ENCODE data around the gene GHITM.
"Not testable (repeated sequence)": the region's sequence is repeated elsewhere in the genome, so short reads cannot be mapped to it uniquely, and the experiment has no call there.

The GHITM gene

DNA sequence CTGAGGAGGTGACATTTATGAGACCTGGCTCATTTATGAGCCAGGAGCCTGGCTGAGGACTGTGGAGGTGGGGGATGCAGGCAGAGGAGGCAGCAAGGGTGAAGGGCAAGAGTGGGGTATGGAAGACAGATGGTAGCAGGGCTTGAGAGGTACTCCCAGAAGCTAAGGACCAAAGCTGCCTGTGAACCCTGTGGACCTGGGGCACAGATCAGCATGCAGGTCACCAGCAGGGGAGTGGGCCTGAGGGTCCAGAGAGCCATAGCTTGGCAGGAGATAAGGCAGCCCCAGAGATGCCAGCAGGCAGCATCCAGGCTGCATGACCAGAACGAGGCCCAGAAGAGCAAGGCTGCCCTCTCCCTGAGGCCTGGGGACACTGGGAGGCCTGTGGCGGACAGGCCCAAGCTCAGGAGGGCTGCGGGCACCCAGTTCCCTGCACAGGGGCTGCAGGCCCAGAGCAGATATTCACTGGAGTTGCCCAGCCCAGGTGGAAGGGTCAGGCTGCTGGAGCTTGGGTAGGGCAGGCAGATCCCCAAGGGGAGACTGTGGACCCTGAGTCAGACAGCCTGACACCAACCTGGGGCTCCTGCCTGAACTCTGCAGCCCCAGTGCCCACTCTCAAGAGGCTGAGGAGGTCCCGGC, 37.6 kb downstream of the GHITM start:
- no peak for DNase-seq (ENCODE audit: low read depth in 2 of 2)

DNA sequence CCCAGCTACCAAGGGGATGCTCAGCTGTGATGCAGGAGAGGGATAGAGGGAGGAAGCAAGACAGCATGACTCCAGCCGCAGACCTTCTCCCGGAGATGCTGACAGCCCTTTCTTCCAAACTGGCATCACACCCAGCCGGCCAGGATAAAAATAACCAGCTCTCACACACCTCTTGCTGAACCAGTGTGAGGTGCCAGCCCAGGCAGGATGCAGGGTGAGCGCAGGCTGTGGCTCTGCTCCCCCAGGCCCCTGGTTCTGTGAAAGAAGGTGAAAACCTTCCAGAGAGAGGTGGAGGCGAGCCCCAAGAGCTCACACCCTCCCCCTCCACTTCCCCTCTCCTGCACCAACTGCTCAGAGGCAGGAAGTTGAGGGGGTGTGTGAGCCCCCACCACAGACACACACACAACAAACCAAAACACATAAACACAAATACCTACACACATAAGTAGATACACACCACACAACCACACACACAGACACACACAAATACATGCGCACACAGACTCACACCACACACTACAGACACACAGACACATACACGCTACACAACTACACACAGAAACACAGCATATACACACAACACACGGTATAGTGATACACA, 38.3 kb downstream of the GHITM start:
- DNase-seq (ENCODE audit: low read depth in 2 of 2): no peak

DNA sequence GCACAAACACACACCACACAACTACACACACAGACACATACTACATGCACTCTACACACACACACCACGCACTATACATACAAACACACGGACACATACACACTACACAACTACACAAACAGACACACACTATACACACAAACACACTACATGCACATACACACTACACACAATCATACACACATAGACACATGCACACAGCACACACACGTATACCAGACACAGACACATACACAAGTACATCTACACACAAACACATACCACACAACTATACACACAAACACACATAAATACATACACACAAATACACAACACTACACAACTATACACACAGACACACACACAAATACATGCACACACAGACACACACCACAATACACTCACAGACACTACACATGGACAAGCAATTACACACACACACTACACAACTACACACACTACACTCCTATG, 38.9 kb downstream of the GHITM start:
- DNase-seq (ENCODE audit: low read depth in 2 of 2): no peak

DNA sequence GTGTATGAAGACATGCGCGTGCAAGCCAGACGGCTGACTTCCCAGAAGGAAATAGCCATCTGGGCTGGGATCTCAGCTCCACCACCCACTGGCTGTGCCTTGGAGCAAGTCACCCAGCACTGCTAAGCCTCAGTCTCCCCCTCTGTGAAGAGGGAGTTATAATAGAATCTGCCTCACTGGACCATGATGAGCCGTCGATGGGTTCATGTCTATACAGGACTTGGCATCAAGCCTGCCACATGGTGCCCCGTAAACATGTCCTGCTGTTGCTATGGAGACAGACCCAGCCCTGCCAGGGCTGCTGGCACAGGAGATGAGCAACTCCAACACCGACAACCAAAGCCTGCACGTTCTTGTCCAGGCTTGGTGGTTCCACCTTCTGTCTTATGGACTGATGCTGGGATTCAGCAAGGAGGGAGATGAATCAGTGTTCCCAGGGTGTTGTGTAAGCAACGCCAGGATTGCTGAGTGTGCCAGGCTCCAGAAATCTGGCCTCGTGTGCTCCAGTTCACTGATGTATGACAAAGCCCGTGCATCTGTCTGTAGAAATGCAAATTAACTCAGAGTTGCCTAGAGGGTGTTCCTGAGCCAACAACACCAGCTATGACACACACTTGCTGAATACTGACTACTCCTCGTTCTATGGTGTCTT, 39.9 kb downstream of the GHITM start:
- DNase-seq (ENCODE audit: low read depth in 2 of 2): no peak

DNA sequence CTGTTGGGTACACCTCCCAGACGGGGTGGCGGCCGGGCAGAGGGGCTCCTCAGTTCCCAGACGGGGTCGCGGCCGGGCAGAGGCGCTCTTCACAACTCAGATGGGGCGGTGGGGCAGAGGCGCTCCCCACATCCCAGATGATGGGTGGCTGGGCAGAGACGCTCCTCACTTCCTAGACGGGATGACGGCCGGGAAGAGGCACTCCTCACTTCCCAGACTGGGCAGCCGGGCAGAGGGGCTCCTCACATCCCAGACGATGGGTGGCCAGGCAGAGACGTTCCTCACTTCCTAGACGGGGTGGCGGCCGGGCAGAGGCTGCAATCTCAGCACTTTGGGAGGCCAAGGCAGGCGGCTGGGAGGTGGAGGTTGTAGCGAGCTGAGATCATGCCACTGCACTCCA, 41.1 kb downstream of the GHITM start:
- not testable (repeated sequence) for DNase-seq (ENCODE audit: low read depth in 2 of 2)

DNA sequence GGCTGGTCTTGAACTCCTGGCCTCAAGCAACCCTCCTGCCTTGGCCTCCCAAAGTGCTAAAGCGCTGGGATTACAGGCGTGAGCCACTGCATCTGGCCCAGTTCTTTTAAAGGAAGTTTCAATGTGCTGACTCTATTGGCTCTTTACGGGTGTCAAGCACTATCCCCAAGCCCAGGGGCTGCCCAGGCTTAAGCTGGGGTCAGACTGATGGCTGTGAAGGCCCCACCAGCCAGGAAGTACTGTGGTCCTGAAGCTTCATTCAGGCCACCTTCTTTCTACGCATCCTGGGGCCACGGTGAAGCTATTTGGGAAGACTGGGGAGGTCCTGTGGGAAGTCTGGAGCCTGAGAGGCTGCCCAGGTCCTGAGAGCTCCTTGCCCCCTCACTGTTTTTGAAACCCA, 42.3 kb downstream of the GHITM start:
- DNase-seq (ENCODE audit: low read depth in 2 of 2): no peak

DNA sequence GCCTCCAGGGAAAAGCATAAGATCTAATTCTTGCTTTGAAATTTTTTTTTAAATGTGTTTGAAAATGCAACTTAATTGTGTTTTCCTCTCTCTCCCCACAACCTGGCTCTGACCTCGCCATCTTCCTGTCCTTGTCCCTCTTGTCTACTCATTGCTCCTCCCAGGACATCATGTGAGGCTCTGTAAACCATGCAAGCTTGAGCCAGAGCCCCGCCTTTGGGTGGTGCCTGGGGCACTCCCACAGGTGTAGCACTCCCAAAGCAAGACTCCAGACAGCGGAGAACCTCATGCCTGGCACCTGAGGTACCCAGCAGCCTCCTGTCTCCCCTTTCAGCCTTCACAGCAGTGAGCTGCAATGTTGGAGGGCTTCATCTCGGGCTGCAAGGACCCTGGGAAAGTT, 45.2 kb downstream of the GHITM start:
- no peak for DNase-seq (ENCODE audit: low read depth in 2 of 2)

DNA sequence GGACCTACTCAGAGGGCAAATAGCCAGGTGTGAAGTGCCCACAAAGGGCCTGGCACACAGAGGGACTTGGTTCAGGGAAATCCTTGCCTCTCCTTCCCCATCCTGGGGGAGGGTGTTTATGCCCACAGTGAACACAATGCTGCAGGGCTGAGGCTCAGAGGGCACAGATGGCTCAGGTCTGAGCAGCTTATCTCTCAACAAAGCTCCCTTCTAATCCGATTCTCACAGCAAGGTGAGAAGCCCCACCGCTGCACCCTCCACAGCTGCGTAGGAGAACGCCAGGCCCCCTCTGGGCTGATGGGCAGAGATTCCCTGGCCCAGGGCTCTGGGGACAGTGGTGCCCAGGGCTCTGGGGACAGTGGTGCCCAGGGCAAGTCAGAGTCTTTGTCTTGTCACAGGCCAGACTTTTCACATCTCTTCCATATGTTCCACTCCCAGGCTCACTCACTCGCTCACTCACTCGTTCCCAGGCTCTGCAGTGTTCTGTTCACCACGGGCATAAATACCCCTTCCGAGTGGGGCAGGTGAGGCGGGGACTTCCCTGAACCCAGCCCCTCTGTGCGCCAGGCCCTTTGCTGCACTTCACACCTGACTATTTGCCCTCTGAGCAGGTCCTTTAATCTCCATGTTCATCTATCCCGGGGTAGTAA, 46.3 kb downstream of the GHITM start:
- DNase-seq (ENCODE audit: low read depth in 2 of 2): no peak

DNA sequence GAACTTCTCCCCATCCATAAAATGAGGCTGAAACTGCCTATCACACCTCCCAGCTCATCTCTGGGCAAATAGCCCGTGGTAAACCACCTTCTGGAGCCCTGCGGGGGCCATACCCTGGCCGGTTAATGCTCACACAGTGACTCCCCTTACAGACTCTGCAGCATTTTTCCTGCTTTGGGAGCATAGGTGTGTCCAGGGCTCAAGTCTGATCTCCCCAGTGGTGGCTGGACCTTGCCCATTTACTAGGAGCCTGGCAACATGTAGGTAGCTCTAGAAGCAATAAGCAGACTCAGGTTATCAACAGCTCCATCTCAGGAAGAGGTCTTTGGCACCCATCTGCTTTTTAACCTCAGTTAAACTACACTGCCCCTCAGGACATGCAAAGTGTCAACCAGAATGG, 49.5 kb downstream of the GHITM start:
- no peak for DNase-seq (ENCODE audit: low read depth in 2 of 2)

DNA sequence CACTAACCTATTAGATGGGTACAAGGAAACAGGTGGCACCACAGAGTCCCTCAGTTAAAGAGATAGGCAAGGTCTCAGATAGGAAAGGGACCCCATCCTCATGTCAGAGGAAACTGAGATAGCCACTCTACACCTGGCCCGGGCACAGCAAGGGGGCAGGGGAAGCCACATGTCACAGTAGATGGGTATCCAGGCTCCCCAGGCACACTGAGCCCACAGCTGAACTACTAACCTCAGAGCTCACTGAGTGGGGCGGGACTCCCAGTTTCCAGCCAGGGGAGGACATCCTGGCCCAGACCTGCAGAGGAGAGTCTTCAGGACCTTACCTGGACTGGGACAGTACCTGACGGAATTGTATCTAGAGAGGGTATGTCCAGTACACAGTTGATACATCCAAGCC, 51.3 kb downstream of the GHITM start:
- no peak for DNase-seq (ENCODE audit: low read depth in 2 of 2)

DNA sequence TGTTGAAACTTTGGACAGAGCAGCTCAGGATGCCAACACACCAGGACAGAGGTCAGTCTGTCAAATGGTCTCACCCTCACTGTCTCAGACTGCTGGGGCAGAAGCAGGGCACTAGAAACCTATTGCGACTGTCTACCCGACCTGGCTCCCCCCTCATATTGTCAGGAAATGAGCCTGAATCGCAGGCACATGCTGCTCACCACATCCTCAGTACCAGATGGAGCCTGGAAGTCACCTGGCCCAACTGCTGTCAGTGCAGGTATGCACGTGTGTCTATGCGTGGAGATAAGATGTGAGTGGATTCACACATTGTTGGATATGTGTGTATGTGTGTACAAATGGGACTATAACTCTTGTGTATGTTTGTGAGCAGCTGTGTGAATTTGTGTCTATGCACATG, 51.8 kb downstream of the GHITM start:
- no peak for DNase-seq (ENCODE audit: low read depth in 2 of 2)

DNA sequence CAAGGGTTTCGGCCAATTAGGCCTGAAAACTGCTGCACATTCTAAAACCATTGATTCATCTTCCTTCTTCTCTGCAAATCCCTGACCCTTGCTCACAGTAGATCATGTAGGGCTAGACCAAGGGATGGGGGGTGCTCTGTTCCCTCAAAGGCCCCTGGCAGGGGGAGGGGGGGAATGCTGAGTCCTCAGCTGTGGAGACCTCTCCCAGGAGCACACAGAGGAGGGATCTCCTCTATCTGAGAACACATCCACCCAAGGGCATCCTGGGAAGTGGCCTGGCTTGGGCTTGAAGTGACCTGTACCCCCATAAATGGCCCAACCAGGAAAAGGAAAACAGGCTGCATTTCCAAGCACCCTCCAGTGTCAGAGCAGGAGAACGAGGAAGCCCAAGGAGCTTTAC, 54.0 kb downstream of the GHITM start:
- no peak for DNase-seq (ENCODE audit: low read depth in 2 of 2)

DNA sequence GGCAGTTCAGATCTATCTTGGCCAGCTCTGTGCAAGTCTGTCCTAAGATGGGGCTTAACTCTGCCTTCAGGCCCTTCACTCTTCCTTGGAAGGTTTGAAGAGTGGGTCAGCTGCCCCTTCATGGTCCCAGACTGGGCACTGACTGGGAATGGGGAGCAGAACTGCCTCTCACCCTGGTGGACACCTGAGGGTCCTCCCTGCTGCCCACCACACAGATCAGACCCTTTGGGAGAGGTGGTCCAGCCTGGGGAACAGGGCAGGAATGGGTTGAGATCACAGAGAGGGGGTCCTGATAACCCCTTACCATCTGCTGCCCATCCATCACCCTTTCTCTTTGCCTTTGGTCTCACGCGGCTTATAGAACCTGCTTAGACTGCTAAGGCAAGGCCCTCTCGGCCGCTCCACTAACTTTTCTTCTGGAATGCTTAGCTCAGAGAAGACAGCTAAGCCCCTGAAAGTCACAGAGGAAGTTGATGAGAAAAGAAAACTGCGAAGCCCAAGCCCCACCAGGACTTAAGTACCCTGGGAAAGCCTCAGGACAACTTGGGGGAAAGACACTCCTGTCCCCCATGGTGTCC, 54.6 kb downstream of the GHITM start:
- DNase-seq (ENCODE audit: low read depth in 2 of 2): no peak

DNA sequence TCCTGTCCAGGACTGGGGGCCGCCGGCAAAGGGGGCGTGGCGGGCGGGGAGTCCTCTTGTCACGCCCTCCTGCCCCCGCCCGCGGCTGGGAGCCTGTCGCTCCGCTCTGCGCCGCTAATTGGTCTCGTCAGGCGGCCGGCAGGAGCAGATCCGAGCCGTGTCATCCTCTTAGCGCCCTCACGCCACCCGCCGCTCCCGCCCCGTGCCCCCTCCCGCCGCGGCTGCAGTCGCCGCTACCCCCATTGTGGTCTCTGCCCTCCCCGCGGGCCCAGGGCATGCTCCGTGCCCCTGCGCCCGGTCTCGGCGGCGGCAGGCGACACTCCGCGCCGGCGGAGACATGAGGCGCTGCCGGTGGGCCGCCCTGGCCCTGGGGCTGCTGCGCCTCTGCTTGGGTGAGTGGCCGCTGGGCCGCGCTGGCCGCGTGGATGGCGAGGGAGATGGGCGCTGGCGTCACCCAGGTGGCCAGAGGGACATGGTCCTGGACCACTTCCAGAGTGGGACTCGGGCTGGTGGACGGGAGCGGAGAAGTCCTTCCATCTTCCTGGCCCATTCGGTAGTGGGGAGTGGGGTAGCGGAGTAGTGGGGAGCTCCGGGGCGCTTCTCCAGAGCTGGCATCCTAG, 55.2 kb downstream of the GHITM start, which contains the start of gene CDHR1:
Gene CDHR1 (plus strand): TSS at position 114 of the 620 bp plus-strand sequence. CDS start 224 bp downstream, at position 338.
- peak; percentile 11 to 36 for DNase-seq (ENCODE audit: low read depth in 2 of 2)

DNA sequence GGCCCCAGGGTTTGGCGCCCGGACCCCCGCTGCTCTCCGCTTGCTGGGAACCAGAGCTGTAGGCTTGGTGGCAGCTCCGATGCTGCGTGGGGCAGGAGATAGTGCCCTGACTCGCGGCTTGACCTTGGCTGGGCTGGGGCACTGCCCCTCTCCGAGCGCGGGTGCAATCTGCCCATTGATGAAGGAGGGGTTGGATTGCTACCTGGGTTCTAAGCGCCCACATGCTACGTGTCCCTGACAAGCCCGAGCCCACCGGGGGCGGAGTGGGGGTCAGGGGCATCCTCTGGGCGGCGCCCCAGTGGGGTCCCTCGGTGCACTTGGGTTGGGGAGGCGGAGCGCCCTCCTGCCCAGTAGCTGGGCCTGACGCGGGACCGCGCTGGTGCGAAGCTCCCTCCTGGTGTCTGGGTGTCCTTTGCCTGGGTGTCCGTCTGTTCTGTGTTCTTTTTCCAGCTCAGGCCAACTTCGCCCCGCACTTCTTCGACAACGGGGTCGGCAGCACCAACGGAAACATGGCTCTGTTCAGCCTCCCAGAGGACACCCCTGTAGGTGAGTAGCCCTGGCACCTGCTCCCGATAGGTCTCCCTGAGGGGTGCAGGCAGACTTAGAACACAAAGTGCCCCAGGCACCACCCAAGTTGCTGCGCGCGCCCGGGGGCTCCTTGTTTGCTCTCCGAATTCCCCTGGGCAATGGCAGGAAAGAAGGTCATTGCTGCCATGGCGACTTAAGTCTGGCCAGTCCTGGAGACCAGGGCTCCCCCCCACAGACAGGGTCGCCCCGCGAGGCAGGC, 55.9 kb downstream of the GHITM start:
- no peak for DNase-seq (ENCODE audit: low read depth in 2 of 2)

DNA sequence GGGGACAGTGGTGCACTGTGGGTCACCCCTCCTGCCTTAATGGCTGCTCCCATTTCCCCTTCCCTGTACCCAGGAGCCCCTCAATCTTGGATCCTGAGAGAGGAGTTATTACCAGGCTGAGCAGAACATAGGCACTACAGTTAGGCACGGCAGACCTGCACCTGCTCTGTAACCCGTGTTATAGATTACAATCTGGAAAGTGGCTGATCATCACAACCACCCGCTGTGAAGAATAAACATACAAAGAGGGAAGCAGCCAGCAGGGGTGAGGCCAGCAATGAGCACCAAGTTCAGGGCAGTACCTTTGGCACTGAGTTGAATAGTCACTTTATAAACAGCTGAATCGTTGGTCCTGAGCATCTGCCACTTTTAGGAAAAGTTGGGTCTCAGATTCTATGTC, 56.8 kb downstream of the GHITM start:
- no peak for DNase-seq (ENCODE audit: low read depth in 2 of 2)

DNA sequence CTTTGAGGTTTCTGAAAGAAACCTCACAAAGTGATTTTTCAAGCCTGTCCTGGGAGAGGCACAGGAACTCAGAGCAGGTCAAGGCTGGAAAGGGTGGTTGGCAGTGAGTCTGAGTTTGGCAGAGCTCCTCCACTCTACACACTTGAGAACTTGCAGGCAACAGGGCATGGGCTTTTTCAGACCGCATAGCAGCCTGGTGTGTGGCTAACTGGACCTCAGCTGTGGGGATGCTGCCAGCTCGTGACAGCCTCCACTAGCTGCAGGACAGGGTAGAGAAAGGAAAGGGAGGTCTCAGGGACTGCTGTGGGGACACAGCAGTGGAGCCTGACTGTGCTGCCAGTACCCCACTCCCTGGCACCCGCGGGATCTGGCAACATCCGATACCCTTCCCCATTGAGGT, 57.6 kb downstream of the GHITM start:
- DNase-seq (ENCODE audit: low read depth in 2 of 2): no peak

DNA sequence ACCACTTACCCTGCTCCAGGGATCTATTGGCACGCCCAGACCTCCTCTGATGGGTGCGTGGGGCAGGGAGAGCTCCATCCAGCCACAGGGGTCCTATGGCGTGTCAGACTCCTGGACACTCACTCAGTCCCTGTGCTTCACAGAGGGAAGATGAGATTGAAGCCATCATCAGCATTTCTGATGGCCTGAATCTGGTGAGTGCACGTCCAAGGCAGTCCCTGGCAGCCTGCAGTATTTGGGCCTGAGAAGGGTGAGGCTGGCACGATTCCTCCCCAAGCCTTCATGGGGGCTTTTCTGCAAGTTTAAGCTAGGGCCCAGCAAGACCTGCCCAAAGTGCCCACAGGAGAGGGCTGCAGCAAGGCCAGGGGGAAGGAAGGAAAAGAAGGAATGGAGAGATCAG, 58.3 kb downstream of the GHITM start:
- DNase-seq (ENCODE audit: low read depth in 2 of 2): no peak

DNA sequence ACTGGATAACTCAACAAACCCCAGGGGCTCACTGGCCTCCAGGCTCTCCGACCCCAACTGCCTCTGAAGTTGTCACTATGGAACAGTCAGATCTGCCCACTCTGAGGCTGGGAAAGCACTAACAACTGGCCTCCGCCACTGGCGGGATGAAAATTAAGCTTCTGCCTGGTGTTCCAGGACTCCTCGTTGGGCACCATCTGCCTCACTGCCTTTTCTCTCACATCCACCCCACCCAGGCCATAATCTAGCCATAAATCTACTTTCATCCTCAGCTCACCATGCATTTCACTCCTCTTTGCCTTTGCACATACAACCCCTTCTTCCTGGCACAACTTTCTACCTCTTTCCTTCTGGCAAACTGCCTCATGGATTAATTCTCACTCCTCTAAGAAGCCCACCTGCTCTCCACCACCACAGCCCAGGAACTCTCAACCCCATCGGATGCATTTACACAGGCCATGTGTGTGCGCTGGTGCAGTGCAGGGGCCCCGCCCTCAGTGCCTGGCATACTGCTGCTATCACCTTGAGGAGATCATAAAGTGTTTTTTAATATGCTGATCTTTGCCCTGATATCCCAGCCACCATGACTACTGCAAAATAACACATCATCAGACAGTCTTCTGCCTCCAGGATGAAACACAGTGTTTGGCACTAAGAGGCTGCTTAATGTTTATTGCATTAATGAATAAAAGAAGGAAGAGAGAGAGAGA, 59.1 kb downstream of the GHITM start:
- no peak for DNase-seq (ENCODE audit: low read depth in 2 of 2)

DNA sequence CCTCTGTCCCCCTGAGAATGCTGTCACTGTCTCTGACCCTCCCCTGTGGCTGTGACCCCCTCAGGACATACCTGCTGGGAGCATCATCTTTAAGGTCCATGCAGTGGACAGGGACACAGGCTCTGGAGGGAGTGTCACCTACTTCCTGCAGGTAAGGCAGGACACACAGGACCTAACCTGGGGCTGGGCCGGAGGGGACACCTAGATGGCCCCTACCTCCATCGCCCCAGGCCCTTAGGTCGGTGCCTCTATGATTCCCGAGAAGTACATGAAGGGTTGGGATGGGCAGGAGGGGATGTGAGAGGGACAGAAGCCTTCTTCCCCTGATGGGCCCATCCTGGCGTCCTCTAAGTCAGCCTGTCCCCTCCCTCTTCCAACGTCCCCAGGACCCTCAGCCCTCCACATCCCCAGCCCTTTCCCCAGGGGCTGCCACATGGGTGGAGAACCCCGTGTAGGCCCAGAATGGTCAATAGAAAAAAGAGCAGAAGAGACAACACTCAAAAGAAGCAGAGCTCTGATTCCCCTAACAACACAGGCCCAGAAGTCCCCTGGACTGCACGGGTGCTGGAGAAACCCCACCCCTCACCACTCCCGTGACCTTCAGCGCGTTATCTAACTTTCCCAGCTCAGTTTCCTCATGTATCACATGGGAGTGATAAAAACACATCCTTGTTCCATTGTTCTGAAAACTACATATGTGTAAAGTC, 61.4 kb downstream of the GHITM start:
- no peak for DNase-seq (ENCODE audit: low read depth in 2 of 2)
